Calu3 (cell line): Measurements from ENCODE around the gene DDA1. TPM values are rescaled to one million over a fixed set of nuclear protein-coding genes. Genes with fewer than 3 reads are reported as not detected.

Experiments used
- BruUV-seq: library from RNA; stranded (reverse); fragments of 400-500 nt; replicated peaks from 2 replicates; lab custom pipeline; 2021; lab: Mats Ljungman, UMichigan
- CTCF ChIA-PET: fragments of 300-600 bp; sonication (Branson Sonifier 250); formaldehyde crosslinking; loops from one replicate; lab custom pipeline; 2022; ENCODE audit warnings: antibody characterized with exemption; lab: Charles Lee
- DNase-seq: peaks from one replicate; pipeline ENCODE4 v3.0.0; 2022
- H3K27ac Mint-ChIP-seq: one replicate; pipeline ENCODE4 v1.8.0; 2022; ENCODE audit warnings: mixed read lengths; ENCODE audit not compliant: unreplicated experiment
- H3K27me3 Mint-ChIP-seq: one replicate; pipeline ENCODE4 v1.8.0; 2022; ENCODE audit warnings: mixed read lengths; ENCODE audit not compliant: unreplicated experiment
- H3K36me3 Mint-ChIP-seq: one replicate; pipeline ENCODE4 v1.8.0; 2022; ENCODE audit warnings: mild to moderate bottlenecking, moderate library complexity, mixed read lengths; ENCODE audit not compliant: insufficient read depth, unreplicated experiment
- H3K4me1 Mint-ChIP-seq: one replicate; pipeline ENCODE4 v1.8.0; 2022; ENCODE audit warnings: mild to moderate bottlenecking, low read depth, mixed read lengths; ENCODE audit not compliant: unreplicated experiment
- H3K4me3 Mint-ChIP-seq: one replicate; pipeline ENCODE4 v1.8.0; 2022; ENCODE audit warnings: mild to moderate bottlenecking, low read depth, moderate library complexity, mixed read lengths; ENCODE audit not compliant: unreplicated experiment
- H3K9me3 Mint-ChIP-seq: one replicate; pipeline ENCODE4 v1.8.0; 2022; ENCODE audit warnings: low read depth, mixed read lengths; ENCODE audit not compliant: unreplicated experiment
- intact Hi-C: fragments of 100-400 bp; cut with micrococcal nuclease; formaldehyde crosslinking; loops from one replicate; pipeline ENCODE4 v1.10.0; 2022; ENCODE audit not compliant: unreplicated experiment
- total RNA-seq: library from RNA; stranded (reverse); gene quantifications from 2 replicates; pipeline ENCODE4 v1.2.3, GENCODE V29; 2022
- TF ChIP-seq, protein P1 (sequence below): fragments of 200-600 bp; IDR thresholded peaks from one replicate; pipeline ENCODE4 v1.8.0; 2022; ENCODE audit warnings: antibody characterized with exemption; ENCODE audit not compliant: unreplicated experiment

The DDA1 gene
- total RNA-seq, 1 experiment from 2014 or later, result 50.8 TPM

DNA sequence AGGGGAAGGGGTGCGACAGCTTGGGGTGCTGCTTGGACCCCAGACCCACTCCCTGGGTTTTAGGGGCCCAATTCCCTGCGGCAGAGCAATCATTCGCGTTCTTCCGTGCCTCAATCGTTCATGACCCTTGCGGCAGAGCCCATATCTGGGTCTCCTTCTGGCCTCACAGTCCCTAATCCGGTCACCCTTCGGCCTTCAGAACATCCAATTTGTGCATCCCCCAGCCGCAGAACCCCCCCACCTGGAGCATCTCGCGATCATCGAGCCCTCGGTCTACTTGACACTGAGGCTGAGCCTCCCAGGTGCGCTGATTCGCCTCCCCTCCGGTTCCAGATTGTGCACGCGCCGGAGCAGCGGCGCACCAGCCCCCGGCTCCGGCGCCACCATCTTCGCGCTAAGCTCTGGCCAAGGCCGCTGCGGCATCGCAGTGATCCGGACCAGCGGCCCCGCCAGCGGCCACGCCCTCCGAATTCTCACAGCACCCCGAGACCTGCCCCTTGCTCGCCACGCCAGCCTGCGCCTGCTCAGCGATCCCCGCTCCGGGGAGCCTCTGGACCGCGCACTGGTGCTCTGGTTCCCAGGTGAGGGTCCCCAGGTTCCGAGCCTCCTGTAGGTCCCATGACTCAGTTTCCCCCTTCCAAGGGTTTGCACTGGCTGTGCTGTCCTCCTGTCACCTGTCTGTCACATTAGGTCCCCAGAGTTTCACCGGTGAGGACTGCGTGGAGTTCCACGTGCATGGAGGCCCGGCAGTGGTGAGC is 28.5 kb downstream of the DDA1 start:
- Mint-ChIP-seq H3K4me1 (no peaks in the 10 kb centered on the region), H3K27ac (peak overlapping the region; percentile 82), H3K9me3 (no peaks in the 10 kb centered on the region), H3K27me3 (no peaks in the 10 kb centered on the region), H3K4me3 (peak overlapping the region; percentile 79), H3K36me3 (peaks cover 48% of the 10 kb centered on the region)
- BruUV-seq, result TSS peak; percentile 37
- peak; percentile 21 for DNase-seq
- CTCF ChIA-PET, result no interaction called here
- TF ChIP-seq, protein P1, sequence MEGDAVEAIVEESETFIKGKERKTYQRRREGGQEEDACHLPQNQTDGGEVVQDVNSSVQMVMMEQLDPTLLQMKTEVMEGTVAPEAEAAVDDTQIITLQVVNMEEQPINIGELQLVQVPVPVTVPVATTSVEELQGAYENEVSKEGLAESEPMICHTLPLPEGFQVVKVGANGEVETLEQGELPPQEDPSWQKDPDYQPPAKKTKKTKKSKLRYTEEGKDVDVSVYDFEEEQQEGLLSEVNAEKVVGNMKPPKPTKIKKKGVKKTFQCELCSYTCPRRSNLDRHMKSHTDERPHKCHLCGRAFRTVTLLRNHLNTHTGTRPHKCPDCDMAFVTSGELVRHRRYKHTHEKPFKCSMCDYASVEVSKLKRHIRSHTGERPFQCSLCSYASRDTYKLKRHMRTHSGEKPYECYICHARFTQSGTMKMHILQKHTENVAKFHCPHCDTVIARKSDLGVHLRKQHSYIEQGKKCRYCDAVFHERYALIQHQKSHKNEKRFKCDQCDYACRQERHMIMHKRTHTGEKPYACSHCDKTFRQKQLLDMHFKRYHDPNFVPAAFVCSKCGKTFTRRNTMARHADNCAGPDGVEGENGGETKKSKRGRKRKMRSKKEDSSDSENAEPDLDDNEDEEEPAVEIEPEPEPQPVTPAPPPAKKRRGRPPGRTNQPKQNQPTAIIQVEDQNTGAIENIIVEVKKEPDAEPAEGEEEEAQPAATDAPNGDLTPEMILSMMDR, result no peak
- intact Hi-C loops, result no loop called here

DNA sequence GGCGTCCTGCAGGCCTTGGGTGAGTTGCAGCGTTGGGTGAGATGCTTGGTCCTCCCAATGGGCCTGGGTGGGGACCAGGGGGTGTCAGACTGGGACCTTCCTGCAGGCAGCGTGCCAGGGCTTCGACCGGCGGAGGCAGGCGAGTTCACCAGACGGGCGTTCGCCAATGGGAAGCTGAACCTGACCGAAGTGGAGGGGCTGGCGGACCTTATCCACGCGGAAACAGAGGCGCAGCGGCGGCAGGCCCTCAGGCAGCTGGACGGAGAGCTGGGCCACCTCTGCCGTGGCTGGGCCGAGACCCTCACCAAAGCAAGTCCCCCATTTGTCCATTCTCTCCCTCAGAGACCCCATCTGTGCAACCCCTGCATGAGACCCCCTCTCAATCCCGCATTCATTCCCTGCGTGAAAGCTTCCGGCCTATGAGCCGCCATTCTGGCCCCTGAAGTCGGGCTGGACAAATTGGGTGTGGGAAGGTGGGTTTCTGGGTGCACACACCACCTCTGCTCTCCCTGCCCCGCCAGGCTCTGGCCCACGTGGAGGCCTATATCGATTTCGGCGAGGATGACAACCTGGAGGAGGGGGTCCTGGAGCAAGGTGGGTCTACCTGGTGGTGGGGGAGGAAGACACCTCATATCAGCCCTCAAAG is 29.2 kb downstream of the DDA1 start:
- intact Hi-C loops, result no loop called here
- CTCF ChIA-PET, result no interaction called here
- H3K9me3 Mint-ChIP-seq, result no peaks in the 10 kb centered on the region
- peaks cover 47% of the 10 kb centered on the region for H3K36me3 Mint-ChIP-seq
- H3K27ac Mint-ChIP-seq, result no peak overlapping the region
- no peak for DNase-seq
- TF ChIP-seq, protein P1, result no peak
- H3K4me1 Mint-ChIP-seq, result no peaks in the 10 kb centered on the region
- H3K4me3 Mint-ChIP-seq, result peak overlapping the region; percentile 79
- BruUV-seq, result no TSS peak
- H3K27me3 Mint-ChIP-seq, result no peaks in the 10 kb centered on the region

DNA sequence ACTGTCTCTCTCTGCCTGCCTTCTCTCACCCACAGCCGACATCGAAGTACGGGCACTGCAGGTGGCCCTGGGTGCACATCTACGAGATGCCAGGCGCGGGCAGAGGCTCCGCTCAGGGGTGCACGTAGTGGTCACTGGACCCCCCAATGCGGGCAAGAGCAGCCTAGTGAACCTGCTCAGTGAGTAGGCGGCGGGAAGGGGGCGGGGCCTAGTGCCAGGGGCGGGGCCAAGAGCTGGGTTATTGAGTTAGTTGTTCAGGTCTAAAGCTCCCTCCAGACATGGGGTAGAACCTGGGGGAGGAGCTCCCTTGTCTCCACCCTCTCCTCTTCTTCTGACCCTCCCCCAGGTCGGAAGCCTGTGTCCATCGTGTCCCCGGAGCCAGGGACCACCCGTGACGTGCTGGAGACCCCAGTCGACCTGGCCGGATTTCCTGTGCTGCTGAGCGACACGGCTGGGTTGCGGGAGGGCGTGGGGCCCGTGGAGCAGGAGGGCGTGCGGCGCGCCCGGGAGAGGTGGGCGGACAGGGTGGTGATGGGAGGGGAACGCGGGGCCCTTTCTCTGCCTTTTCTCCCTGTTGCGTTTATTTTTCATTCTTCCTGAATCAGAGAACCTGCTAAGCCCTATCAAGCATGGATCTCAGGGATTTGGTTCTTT is 29.9 kb downstream of the DDA1 start:
- no TSS peak for BruUV-seq
- TF ChIP-seq, protein P1, result no peak
- H3K27ac Mint-ChIP-seq, result no peak overlapping the region
- intact Hi-C loops, result no loop called here
- H3K4me3 Mint-ChIP-seq, result no peak overlapping the region
- no peaks in the 10 kb centered on the region for H3K27me3 Mint-ChIP-seq
- no peaks in the 10 kb centered on the region for H3K4me1 Mint-ChIP-seq
- H3K9me3 Mint-ChIP-seq, result no peaks in the 10 kb centered on the region
- peaks cover 41% of the 10 kb centered on the region for H3K36me3 Mint-ChIP-seq
- DNase-seq, result peak; percentile 17
- CTCF ChIA-PET, result no interaction called here

DNA sequence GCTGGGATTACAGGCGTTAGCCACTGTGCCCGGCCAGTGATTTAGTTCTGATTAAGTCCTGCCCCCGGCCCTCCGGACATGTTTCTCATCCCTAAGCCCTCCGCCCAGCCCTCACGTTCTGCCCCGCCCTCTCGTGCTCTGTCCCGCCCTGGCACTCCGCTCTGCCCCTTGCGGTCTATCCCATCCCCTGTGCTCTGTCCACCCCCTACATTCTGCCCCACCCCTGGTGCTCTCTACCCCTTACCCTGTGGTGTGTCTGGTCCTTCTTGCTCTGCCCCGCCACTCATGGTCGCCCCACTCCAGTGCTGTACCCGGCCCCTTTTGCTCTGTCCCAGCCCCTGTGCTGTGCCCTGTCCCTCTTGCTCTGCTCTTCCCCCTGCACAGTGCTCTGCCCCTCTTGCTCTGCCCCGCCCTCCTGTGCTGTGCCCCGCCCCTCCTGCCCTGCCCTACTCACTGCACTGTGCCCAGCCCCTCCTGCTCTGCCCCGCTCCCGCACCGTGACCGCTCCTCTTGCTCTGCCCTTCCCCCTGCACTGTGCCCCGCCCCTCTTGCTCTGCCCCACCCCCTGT is 31.0 kb downstream of the DDA1 start:
- intact Hi-C loops, result no loop called here
- BruUV-seq, result no TSS peak
- Mint-ChIP-seq H3K27ac (no peak overlapping the region), H3K27me3 (no peaks in the 10 kb centered on the region), H3K4me3 (no peak overlapping the region), H3K9me3 (no peaks in the 10 kb centered on the region), H3K36me3 (peaks cover 32% of the 10 kb centered on the region), H3K4me1 (no peaks in the 10 kb centered on the region)
- TF ChIP-seq, protein P1, result no peak
- CTCF ChIA-PET, result no interaction called here
- peak; percentile 47 for DNase-seq
